Measurements from ENCODE around the gene CHST11. TPM values are rescaled to one million over a fixed set of nuclear protein-coding genes. Genes with fewer than 3 reads are reported as not detected.

CHST11 gene
- total RNA-seq = 2.1 and 3.5 TPM in 2 replicates

DNA sequence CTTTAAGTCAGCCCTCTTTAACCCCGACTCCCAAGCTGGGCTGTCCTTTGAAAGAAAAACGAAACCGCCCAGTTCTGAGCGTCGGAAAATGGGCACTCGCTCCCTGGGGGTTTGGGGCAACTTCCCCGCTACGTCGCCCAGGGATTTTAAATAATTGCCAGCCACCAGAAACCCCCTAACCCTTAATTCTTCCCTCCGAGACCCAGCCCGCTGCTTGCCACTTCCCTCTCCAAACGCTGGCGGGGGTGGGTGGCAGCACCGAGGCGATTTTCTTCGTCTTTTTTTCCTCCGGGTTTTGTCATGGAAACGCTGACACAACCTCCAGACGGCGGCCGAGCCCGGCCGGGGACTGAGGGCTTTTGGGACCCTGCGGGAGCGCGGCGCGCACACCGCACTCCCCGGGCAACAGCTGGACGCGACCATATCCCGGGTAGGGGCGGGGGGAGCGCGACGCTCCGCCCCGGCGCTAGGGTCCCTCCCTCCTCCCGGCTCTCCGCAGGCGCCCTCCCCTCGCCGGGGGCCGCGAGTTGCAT lies at the start of gene CHST11:
Gene CHST11, plus strand, starts transcription at position 532 of the 533 bp plus-strand sequence.

Other genes with a start within 250 kb of the CHST11 start
- gene TXNRD1, start 241.2 kb upstream of the CHST11 start, total RNA-seq = 472 and 577 TPM in 2 replicates
- gene EID3, start 153.2 kb upstream of the CHST11 start, total RNA-seq = 9.1 and 9.5 TPM in 2 replicates

Measured in bronchial smooth muscle cell (primary cell).